AG09319 (cell line): ENCODE results near the gene MPC2.

Source experiments
- DNase-seq: peaks from one replicate; pipeline ENCODE4 v3.0.0-alpha.2; 2010; ENCODE audit warnings: low read depth; ENCODE audit errors: extremely low read depth
- TF ChIP-seq, protein P1 (sequence below): IDR thresholded peaks from 2 replicates; pipeline ENCODE4 v1.5.1; 2011; ENCODE audit warnings: low read depth, mild to moderate bottlenecking, inconsistent platforms, low read length, moderate library complexity

The MPC2 gene

GRCh38 chr1:167916766-167917511 lies 19.9 kb downstream of the MPC2 start:
- DNase-seq, result no peak
- TF ChIP-seq, protein P1, sequence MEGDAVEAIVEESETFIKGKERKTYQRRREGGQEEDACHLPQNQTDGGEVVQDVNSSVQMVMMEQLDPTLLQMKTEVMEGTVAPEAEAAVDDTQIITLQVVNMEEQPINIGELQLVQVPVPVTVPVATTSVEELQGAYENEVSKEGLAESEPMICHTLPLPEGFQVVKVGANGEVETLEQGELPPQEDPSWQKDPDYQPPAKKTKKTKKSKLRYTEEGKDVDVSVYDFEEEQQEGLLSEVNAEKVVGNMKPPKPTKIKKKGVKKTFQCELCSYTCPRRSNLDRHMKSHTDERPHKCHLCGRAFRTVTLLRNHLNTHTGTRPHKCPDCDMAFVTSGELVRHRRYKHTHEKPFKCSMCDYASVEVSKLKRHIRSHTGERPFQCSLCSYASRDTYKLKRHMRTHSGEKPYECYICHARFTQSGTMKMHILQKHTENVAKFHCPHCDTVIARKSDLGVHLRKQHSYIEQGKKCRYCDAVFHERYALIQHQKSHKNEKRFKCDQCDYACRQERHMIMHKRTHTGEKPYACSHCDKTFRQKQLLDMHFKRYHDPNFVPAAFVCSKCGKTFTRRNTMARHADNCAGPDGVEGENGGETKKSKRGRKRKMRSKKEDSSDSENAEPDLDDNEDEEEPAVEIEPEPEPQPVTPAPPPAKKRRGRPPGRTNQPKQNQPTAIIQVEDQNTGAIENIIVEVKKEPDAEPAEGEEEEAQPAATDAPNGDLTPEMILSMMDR, result no peak

DNA sequence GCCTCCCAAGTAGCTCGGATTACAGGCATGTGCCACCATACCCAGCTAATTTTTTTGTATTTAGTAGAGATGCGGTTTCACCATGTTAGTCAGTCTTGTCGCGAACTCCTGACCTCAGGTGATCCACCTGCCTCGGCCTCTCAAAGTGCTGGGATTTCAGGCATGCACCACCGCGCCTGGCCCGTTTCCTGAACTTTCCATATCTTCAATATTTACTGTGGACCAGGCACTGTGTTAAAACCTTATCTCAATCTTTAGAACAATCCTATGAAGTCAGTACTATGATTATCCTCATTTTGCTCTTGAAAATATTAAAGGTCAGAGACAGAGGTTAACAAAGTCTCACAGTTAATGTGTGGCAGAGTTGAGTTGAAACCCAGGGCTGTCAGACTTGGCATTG lies 21.3 kb downstream of the MPC2 start:
- DNase-seq, result no peak
- TF ChIP-seq, protein P1, result no peak

- TF ChIP-seq, protein P1, result no peak
- no peak for DNase-seq
Measured at GRCh38 chr1:167913895-167914496, 22.9 kb downstream of the MPC2 start, which contains the start of gene ADCY10. TSS of gene ADCY10 (minus strand) at chr1:167914134. CDS start at chr1:167905140, 8,994 bp downstream.

GRCh38 chr1:167912294-167912693 lies 24.6 kb downstream of the MPC2 start:
- DNase-seq, result no peak
- TF ChIP-seq, protein P1, result no peak

- TF ChIP-seq, protein P1, result no peak
- no peak for DNase-seq
Measured at GRCh38 chr1:167911413-167911812, 25.5 kb downstream of the MPC2 start.

GRCh38 chr1:167910530-167910929 lies 26.3 kb downstream of the MPC2 start:
- TF ChIP-seq, protein P1, result no peak
- DNase-seq, result no peak

DNA sequence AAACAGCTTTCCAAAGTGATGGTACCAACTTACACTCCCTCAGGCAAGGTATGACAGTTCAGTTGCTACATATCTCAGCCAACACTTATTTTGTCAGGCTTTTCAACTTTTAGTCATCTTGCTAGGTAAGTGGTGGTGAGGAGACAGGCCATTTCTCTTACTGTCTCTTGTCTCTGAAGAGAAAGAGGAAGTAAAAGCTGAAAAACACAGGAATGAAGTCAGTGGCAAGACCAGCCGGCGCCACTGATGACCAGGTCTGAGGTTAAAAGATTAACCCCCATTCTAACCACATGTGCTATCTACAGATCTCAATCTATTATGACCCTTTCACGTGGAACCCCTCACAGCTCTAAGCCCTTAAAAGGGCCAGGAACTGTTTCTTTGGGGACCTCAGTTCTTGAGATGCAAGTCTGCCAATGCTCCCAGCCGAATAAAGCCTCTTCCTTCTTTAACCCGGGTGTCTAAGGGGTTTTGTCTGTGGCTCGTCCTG lies 27.1 kb downstream of the MPC2 start:
- TF ChIP-seq, protein P1, result no peak
- DNase-seq, result no peak
